Rectal smooth muscle tissue (tissue), 1 donor: Measurements from ENCODE around the gene CELSR3.

Experiments used
- H3K27ac ChIP-seq: one replicate; pipeline ENCODE4 v1.7.0; 2013; ENCODE audit warnings: low read depth, low read length, inconsistent platforms
- H3K27me3 ChIP-seq: one replicate; pipeline ENCODE4 v1.7.0; 2013; ENCODE audit warnings: low read length; ENCODE audit not compliant: control insufficient read depth, insufficient read depth
- H3K36me3 ChIP-seq: one replicate; pipeline ENCODE4 v1.7.0; 2013; ENCODE audit warnings: low read length; ENCODE audit not compliant: control insufficient read depth, insufficient read depth
- H3K4me1 ChIP-seq: one replicate; pipeline ENCODE4 v1.7.0; 2013; ENCODE audit warnings: low read length; ENCODE audit not compliant: control insufficient read depth, insufficient read depth
- H3K4me3 ChIP-seq: one replicate; pipeline ENCODE4 v1.7.0; 2013; ENCODE audit warnings: low read length
- H3K9ac ChIP-seq: one replicate; pipeline ENCODE4 v1.7.0; 2013; ENCODE audit warnings: low read length

Gene CELSR3

GRCh38 chr3:48685293-48685602 lies 22.6 kb upstream of the CELSR3 start:
- no peaks in the 10 kb centered on the region for H3K27me3 ChIP-seq
- H3K9ac ChIP-seq, result peak overlapping the region; percentile 12
- H3K27ac ChIP-seq, result peak overlapping the region; percentile 82
- H3K36me3 ChIP-seq, result peaks cover 50% of the 10 kb centered on the region
- H3K4me3 ChIP-seq, result peak overlapping the region; percentile 97
- peaks cover 8% of the 10 kb centered on the region for H3K4me1 ChIP-seq

- peaks cover 8% of the 10 kb centered on the region for H3K4me1 ChIP-seq
- H3K27me3 ChIP-seq, result no peaks in the 10 kb centered on the region
- no peak overlapping the region for H3K9ac ChIP-seq
- H3K4me3 ChIP-seq, result peak overlapping the region; percentile 53
- no peak overlapping the region for H3K27ac ChIP-seq
- H3K36me3 ChIP-seq, result peaks cover 50% of the 10 kb centered on the region
These were observed 21.9 kb upstream of the CELSR3 start for GRCh38 chr3:48684480-48685143.

DNA sequence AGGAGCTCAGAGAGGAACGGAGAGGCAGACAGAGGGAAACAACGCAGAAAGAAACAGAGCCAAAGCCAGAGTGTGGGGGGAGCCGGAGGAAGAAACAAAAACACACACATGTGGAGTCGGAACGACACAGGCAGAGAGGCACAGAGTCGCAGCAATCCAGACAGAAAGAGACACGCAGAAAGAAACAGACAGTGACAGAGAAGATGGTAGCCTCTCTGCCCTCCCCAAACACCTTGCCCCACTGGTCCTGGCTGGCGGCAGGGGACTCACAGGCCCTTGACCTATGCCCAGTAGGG lies 21.3 kb upstream of the CELSR3 start:
- H3K4me1 ChIP-seq, result peaks cover 8% of the 10 kb centered on the region
- peak overlapping the region; percentile 23 for H3K4me3 ChIP-seq
- no peaks in the 10 kb centered on the region for H3K27me3 ChIP-seq
- H3K27ac ChIP-seq, result no peak overlapping the region
- peaks cover 44% of the 10 kb centered on the region for H3K36me3 ChIP-seq
- H3K9ac ChIP-seq, result no peak overlapping the region

DNA sequence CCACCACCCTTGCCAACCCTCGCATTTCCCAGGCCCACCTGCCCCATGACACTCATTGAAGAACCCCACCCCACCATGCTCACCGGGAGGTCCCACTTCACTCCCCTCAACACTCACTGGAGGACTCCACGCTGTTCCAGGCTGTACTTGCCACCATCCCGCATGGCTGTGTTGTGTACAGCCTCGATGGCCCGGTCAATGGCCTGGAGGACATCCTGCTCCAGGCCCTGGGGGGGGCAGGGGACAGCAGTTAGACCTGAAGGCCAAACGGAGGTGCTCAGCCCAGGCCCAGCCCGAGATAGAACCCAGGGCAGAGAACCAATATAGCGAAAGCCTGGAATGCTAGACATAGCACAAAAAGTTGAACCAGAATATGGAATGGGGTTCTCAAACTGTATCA lies 20.1 kb upstream of the CELSR3 start:
- H3K9ac ChIP-seq, result no peak overlapping the region
- H3K36me3 ChIP-seq, result peaks cover 37% of the 10 kb centered on the region
- no peak overlapping the region for H3K27ac ChIP-seq

GRCh38 chr3:48681974-48682610 lies 19.4 kb upstream of the CELSR3 start:
- Histone ChIP-seq H3K4me1 (peaks cover 8% of the 10 kb centered on the region), H3K4me3 (no peak overlapping the region), H3K9ac (no peak overlapping the region), H3K27ac (no peak overlapping the region), H3K27me3 (no peaks in the 10 kb centered on the region), H3K36me3 (peaks cover 34% of the 10 kb centered on the region)

More for the DNA sequence above, 20.1 kb upstream of the CELSR3 start:
- H3K4me1 ChIP-seq, result peaks cover 8% of the 10 kb centered on the region
- no peaks in the 10 kb centered on the region for H3K27me3 ChIP-seq
- H3K4me3 ChIP-seq, result no peak overlapping the region

DNA sequence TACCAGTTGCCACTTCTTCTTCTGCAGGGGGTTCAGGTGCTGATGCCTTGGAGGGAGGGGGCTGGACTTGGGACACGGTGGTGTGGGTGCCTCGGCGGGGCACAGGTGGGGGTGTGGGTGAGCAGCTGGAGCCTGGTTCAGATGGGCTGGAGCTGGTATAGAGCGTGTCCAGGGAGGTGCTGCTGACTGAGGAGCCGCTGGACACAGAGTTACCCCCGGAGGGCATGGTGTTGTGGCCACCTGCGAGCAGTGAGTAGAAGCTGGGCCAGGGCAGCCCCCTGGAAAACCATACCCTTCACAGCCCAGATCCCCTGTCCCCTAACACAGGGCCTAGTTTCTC lies 18.8 kb upstream of the CELSR3 start:
- Histone ChIP-seq H3K36me3 (peaks cover 34% of the 10 kb centered on the region), H3K9ac (no peak overlapping the region), H3K4me1 (peaks cover 6% of the 10 kb centered on the region), H3K27ac (no peak overlapping the region), H3K27me3 (no peaks in the 10 kb centered on the region), H3K4me3 (no peak overlapping the region)

DNA sequence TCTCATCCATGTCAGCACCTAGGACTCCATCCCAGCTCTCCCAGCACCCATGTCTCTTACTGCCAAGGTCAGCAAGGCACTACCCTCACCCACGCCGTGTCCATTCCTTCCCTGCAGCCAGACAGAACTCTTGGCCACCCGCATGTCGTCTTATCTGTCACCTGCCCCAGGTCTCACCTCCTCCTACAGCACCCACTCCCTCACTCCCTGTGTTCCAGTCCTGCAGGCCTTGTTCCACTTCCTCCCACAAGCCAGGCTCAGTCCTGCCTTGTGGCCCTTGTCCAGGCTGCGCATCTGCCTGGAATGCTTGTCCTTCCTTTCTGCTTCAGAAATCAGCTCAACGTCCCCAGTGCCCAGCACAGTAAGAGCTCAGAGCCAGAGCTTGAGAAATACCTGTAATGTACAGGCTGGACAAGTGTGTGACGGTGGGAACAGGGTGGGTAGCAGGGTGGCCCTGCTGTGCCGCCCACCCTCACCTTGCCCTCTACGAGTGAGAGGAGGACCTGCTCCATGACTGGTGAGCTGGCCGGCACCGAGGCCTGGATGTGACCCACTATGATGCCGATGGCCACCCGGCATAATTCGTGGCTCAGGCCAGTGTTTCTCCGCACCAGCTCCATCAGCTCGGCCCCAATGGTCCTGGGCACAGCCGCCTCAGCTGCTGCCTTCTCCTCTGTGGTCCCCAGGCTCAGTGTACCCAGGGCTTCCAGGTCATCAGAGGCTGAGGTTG lies 18.3 kb upstream of the CELSR3 start:
- peaks cover 34% of the 10 kb centered on the region for H3K36me3 ChIP-seq

DNA sequence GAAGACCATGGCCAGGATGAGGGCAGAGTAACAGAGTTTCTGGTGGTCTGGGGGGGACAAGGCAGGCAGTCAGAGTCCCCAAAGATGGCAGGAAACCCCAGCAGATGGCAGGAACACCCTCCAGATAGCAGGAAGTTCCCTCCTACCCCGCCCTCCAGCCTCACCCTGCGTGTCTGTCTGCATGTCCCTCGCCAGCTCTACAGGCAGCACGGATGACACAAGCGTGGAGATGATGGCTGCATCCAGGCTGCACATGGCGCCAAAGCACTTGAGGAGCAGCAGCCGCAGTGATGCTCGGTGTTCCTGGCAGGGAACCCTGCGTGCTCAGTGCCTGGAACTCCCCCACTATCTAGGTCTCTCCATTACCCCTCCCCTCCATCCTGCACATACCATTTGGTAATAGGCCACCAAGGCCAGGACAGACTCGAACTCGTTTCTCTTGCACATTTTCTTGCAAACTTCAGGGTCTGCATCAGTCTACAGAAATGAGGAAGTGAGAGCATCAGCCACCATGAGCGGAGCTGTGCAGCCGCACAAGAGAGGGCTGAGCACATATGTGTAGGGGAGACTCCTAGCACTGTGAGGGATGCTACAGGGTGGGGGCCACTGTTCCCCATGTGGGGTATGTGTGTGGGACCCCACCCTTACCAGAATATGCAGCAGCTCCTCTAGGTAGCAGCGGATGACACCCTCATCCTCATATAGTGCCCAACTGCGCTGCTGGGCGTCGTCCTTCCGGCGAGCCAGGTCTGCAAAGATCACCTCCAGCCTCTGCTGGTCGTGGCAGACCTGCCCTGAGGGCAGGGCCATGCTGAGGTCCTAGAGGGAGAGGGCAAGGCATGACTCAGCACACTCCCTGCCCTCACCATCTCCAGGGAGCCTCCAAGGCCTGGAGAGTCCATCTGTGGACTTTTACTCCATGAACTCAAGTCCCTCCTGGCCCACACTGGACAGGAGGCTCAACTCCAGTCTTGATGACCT lies 17.0 kb upstream of the CELSR3 start:
- peaks cover 2% of the 10 kb centered on the region for H3K4me1 ChIP-seq
- H3K27me3 ChIP-seq, result no peaks in the 10 kb centered on the region
- peaks cover 34% of the 10 kb centered on the region for H3K36me3 ChIP-seq
- H3K9ac ChIP-seq, result no peak overlapping the region
- H3K4me3 ChIP-seq, result no peak overlapping the region
- H3K27ac ChIP-seq, result no peak overlapping the region

More for the DNA sequence above, 18.3 kb upstream of the CELSR3 start:
- H3K27me3 ChIP-seq, result no peaks in the 10 kb centered on the region
- no peak overlapping the region for H3K9ac ChIP-seq
- H3K4me3 ChIP-seq, result no peak overlapping the region
- H3K27ac ChIP-seq, result no peak overlapping the region
- H3K4me1 ChIP-seq, result peaks cover 5% of the 10 kb centered on the region

GRCh38 chr3:48678566-48679380 lies 16.1 kb upstream of the CELSR3 start:
- no peak overlapping the region for H3K4me3 ChIP-seq
- no peak overlapping the region for H3K9ac ChIP-seq
- H3K36me3 ChIP-seq, result peaks cover 34% of the 10 kb centered on the region
- no peaks in the 10 kb centered on the region for H3K27me3 ChIP-seq
- H3K27ac ChIP-seq, result no peak overlapping the region
- H3K4me1 ChIP-seq, result no peaks in the 10 kb centered on the region

- Histone ChIP-seq H3K27ac (no peak overlapping the region), H3K9ac (no peak overlapping the region), H3K4me3 (no peak overlapping the region), H3K4me1 (no peaks in the 10 kb centered on the region), H3K27me3 (no peaks in the 10 kb centered on the region), H3K36me3 (peaks cover 34% of the 10 kb centered on the region)
These were observed 15.4 kb upstream of the CELSR3 start for GRCh38 chr3:48678056-48678455.

GRCh38 chr3:48674505-48674904 lies 11.8 kb upstream of the CELSR3 start:
- no peaks in the 10 kb centered on the region for H3K27me3 ChIP-seq
- H3K9ac ChIP-seq, result no peak overlapping the region
- no peak overlapping the region for H3K27ac ChIP-seq
- no peak overlapping the region for H3K4me3 ChIP-seq
- H3K4me1 ChIP-seq, result no peaks in the 10 kb centered on the region
- H3K36me3 ChIP-seq, result peaks cover 15% of the 10 kb centered on the region
